ENCODE data around the gene LRIG2. TPM values are rescaled to one million over a fixed set of nuclear protein-coding genes. Genes with fewer than 3 reads are reported as not detected.

Gene LRIG2
- 3.8 and 4.9 TPM in 2 replicates for polyA plus RNA-seq (2012; rRNA removed)
- polyA plus RNA-seq (2012; cell fraction: cytosol; rRNA removed), result 2.1 and 2.7 TPM in 2 replicates
- 9.2 and 16.5 TPM in 2 replicates for polyA plus RNA-seq (2012; cell fraction: nucleus; rRNA removed)

DNA sequence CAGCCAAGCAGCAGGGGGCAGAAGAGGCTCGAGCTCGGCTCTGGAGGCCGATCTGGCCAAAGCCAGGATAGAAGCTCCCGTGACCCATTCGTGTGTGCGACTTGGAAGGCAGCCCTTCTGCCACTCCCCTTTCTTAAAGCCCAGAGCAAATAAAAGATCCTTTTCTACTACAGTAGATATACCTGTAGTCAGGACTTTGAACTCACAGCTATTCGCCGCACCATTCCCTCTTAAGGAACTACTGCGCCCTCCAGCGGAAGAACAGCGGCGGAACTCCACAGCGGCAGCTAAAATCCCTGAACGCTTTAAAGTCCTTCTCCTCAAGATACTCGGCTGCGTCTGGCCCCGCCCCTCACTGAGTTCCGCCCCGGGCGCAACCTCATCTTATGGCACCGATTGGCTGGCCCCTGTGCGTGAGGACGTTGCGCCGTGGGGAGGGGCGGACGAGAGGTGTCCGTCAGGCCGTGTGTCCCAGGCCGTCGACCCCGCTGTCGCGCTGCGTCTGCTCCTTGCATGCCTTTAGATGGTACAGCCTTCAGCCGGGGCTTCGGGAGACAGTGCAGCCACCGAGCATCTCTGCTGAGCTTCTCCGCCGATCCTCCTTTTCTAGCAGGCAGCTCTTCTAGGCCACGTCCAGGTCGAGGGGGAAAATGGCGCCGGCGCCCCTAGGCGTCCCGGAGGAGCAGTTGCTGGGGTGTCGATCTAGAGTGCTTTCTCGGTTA is at the start of gene LRIG2:
Gene LRIG2, plus strand, starts transcription at position 442 of the 722 bp plus-strand sequence. Its CDS starts 209 bp downstream, at position 651.
- H4K20me1 ChIP-seq (ENCODE audit: insufficient read depth), result peaks cover 32% of the 10 kb centered on the region
- peaks cover 2 to 6% of the 10 kb centered on the region in 2 experiments for H3K36me3 ChIP-seq (replicated peaks in 1 of 2; ENCODE audit: control insufficient read depth in 1 of 2, insufficient read depth in 2 of 2, low read length in 1 of 2)
- peaks cover 21% of the 10 kb centered on the region for H3F3A ChIP-seq (replicated peaks; ENCODE audit: insufficient read depth)
- no peaks in the 10 kb centered on the region for H3K9me2 ChIP-seq
- H3K9me3 ChIP-seq, result no peaks in the 10 kb centered on the region
- peaks cover 48% of the 10 kb centered on the region for H3K79me2 ChIP-seq (ENCODE audit: insufficient read depth)
- peak within 1 kb of the TSS; percentile 93 for H2AFZ ChIP-seq (ENCODE audit: low read depth)
- DNase-seq, result peak; percentile 94
- H3K4me1 ChIP-seq (ENCODE audit: control insufficient read depth in 1 of 2, insufficient read depth in 2 of 2, low read depth in 1 of 2, low read length in 1 of 2), result peaks cover 6 to 7% of the 10 kb centered on the region in 2 experiments; a peak in 3 of 4 replicates
- WGBS (ENCODE audit: low lambda C conversion rate), result under 1% methylated on average over 27 of the region's 49 CpGs
- peak within 1 kb of the TSS; percentile 83 for H3K9ac ChIP-seq
- POLR2A ChIA-PET, result interaction anchor here (0.6 to 2.4 kb wide), 14 partner anchors 15 to 681 kb away, joined by 3 to 20 read pairs (median 4); partner anchors contain the start of genes MAGI3, PPM1J and SLC16A1
- no peaks in the 10 kb centered on the region for H3K27me3 ChIP-seq (ENCODE audit: insufficient read depth)
- peak within 1 kb of the TSS; percentile 82 for H3K4me2 ChIP-seq
- CTCF ChIA-PET, result interaction anchor here (0.6 to 3.2 kb wide), 108 partner anchors 9 to 845 kb away, joined by 3 to 66 read pairs (median 4); partner anchors contain the start of genes MAGI3, PPM1J, RSBN1 and SLC16A1
- H3K27ac ChIP-seq (ENCODE audit: low read depth in 2 of 2, low read length in 1 of 2), result peak within 1 kb of the TSS; percentile 87 to 97
- peak within 1 kb of the TSS; percentile 90 to 96 for H3K4me3 ChIP-seq (ENCODE audit: low read depth in 2 of 2, low read length in 1 of 2)
- TF ChIP-seq NRF1 (IDR thresholded peaks at IDR 0.05; ENCODE audit: low read depth, low read length) (peak; percentile 63), EP300 (IDR thresholded peaks at IDR 0.05; ENCODE audit: borderline replicate concordance in 1 of 2, low read depth in 1 of 2, low read length in 1 of 2) (no peak; a peak in 1 of 4 replicates), CHD2 (IDR thresholded peaks at IDR 0.05; ENCODE audit: low read length, partially characterized antibody) (no peak), YY1 (IDR thresholded peaks at IDR 0.05; ENCODE audit: low read depth) (peak; percentile 89), POLR2AphosphoS5 (IDR thresholded peaks at IDR 0.05; ENCODE audit: low read depth, low read length) (peak; percentile 93), GATA2 (CRISPR knock-in tag; IDR thresholded peaks at IDR 0.05) (no peak), SMC3 (IDR thresholded peaks at IDR 0.05; ENCODE audit: low read depth, low read length) (peak; percentile 41), RCOR1 (IDR thresholded peaks at IDR 0.05; ENCODE audit: low read length) (no peak), NFIC (IDR thresholded peaks at IDR 0.05; ENCODE audit: borderline replicate concordance) (peak; percentile 43; the same call in 1 of the 2 replicates), SIN3A (IDR thresholded peaks at IDR 0.05; ENCODE audit: borderline replicate concordance, low read depth, low read length) (0 out of 2 replicates have a peak, but pooled peaks have one; percentile 37), MAX (IDR thresholded peaks at IDR 0.05; ENCODE audit: low read depth) (peak; percentile 61), USF1 (IDR thresholded peaks at IDR 0.05; ENCODE audit: borderline replicate concordance, low read depth) (no peak), FOSL2 (IDR thresholded peaks at IDR 0.05; ENCODE audit: borderline replicate concordance, low read depth) (no peak), RFX5 (IDR thresholded peaks at IDR 0.05; ENCODE audit: low read length) (no peak), MXI1 (IDR thresholded peaks at IDR 0.05; ENCODE audit: low read depth, low read length) (peak; percentile 55), RXRA (IDR thresholded peaks at IDR 0.05; ENCODE audit: borderline replicate concordance, low read depth) (no peak), GABPA (IDR thresholded peaks at IDR 0.05; ENCODE audit: low read depth) (no peak), ELF1 (IDR thresholded peaks at IDR 0.05) (no peak), TAF1 (IDR thresholded peaks at IDR 0.05; ENCODE audit: borderline replicate concordance, low read depth, low read length) (no peak), EZH2phosphoT487 (IDR thresholded peaks at IDR 0.05; ENCODE audit: borderline replicate concordance, low read depth) (no peak)
- TF ChIP-seq, protein P1, sequence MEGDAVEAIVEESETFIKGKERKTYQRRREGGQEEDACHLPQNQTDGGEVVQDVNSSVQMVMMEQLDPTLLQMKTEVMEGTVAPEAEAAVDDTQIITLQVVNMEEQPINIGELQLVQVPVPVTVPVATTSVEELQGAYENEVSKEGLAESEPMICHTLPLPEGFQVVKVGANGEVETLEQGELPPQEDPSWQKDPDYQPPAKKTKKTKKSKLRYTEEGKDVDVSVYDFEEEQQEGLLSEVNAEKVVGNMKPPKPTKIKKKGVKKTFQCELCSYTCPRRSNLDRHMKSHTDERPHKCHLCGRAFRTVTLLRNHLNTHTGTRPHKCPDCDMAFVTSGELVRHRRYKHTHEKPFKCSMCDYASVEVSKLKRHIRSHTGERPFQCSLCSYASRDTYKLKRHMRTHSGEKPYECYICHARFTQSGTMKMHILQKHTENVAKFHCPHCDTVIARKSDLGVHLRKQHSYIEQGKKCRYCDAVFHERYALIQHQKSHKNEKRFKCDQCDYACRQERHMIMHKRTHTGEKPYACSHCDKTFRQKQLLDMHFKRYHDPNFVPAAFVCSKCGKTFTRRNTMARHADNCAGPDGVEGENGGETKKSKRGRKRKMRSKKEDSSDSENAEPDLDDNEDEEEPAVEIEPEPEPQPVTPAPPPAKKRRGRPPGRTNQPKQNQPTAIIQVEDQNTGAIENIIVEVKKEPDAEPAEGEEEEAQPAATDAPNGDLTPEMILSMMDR (IDR thresholded peaks at IDR 0.05), result peak; percentile 99
- TF ChIP-seq, protein P2, sequence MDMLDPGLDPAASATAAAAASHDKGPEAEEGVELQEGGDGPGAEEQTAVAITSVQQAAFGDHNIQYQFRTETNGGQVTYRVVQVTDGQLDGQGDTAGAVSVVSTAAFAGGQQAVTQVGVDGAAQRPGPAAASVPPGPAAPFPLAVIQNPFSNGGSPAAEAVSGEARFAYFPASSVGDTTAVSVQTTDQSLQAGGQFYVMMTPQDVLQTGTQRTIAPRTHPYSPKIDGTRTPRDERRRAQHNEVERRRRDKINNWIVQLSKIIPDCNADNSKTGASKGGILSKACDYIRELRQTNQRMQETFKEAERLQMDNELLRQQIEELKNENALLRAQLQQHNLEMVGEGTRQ (IDR thresholded peaks at IDR 0.05; ENCODE audit: borderline replicate concordance, low read depth, low read length), result no peak
- TF ChIP-seq, protein P3, sequence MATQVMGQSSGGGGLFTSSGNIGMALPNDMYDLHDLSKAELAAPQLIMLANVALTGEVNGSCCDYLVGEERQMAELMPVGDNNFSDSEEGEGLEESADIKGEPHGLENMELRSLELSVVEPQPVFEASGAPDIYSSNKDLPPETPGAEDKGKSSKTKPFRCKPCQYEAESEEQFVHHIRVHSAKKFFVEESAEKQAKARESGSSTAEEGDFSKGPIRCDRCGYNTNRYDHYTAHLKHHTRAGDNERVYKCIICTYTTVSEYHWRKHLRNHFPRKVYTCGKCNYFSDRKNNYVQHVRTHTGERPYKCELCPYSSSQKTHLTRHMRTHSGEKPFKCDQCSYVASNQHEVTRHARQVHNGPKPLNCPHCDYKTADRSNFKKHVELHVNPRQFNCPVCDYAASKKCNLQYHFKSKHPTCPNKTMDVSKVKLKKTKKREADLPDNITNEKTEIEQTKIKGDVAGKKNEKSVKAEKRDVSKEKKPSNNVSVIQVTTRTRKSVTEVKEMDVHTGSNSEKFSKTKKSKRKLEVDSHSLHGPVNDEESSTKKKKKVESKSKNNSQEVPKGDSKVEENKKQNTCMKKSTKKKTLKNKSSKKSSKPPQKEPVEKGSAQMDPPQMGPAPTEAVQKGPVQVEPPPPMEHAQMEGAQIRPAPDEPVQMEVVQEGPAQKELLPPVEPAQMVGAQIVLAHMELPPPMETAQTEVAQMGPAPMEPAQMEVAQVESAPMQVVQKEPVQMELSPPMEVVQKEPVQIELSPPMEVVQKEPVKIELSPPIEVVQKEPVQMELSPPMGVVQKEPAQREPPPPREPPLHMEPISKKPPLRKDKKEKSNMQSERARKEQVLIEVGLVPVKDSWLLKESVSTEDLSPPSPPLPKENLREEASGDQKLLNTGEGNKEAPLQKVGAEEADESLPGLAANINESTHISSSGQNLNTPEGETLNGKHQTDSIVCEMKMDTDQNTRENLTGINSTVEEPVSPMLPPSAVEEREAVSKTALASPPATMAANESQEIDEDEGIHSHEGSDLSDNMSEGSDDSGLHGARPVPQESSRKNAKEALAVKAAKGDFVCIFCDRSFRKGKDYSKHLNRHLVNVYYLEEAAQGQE (IDR thresholded peaks at IDR 0.05; ENCODE audit: low read depth, low read length), result no peak

Data from SK-N-SH (cell line).